Ecto neural progenitor cell (in vitro differentiated cells): ENCODE data around the gene KLHDC2.
"Not testable (repeated sequence)": the region's sequence is repeated elsewhere in the genome, so short reads cannot be mapped to it uniquely, and the experiment has no call there.

Source experiments
- DNase-seq: peaks from one replicate; pipeline ENCODE4 v3.0.0-alpha.2; 2018; ENCODE audit warnings: low spot score

The KLHDC2 gene, protein sequence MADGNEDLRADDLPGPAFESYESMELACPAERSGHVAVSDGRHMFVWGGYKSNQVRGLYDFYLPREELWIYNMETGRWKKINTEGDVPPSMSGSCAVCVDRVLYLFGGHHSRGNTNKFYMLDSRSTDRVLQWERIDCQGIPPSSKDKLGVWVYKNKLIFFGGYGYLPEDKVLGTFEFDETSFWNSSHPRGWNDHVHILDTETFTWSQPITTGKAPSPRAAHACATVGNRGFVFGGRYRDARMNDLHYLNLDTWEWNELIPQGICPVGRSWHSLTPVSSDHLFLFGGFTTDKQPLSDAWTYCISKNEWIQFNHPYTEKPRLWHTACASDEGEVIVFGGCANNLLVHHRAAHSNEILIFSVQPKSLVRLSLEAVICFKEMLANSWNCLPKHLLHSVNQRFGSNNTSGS

DNA sequence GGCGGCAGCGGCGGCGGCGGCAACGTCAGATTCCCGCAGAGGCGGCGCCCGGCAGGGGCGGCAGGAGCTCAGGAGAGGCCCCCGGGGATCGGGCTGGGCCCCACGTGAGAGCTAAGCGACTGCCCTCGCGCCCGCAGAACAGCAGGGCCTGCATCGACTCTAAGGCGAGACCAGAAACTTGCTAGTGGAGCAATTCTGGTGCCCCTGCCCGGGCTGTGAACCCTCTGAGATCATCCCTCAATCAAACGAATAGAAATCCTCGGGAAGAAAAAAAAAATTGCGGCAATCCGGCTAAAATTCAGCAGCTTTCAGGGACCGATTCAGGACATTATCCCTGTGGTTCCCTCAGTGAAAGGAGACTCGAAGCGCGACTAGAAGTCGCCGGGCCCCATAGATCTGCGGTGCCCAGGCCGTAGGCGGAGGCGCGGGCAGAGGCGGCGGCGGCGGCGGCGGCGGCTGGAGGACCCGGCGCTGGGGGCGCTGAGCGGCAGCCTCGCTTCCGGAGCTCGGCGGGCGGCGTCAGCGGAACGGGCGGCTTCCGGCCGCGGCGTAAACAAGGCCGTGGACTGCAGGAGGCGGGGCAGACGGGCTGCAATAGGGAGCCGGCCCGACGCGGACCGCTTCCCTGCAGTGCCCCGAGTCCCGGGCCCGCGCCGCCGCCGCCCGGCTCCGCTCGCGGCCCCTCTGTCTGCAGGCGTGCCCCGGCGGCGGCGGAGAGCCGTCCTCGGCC is at the start of gene KLHDC2:
KLHDC2 (plus strand) TSS at position 583 of the 730 bp plus-strand sequence. CDS start 316 bp downstream, outside the sequence.
- DNase-seq = peak; percentile 92

DNA sequence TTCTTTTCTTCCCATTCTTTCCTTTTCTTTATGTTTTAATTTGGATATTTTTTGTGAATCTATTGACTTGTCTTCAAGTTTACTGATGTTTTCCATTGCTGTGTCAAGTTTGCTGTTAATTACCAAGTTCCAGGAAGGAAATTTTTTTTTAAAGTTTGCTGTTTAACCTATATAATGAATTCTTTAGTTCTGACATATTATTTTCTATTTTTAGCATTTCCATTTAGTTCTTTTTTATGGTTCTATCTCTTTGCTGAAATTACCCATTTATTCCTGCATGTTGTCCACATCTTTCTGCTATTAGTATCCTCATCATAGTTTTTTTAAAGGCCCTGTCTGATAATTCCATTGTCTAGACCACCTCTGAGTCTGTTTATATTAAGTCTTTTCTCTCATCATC is 47.2 kb upstream of the KLHDC2 start:
- DNase-seq = no peak

DNA sequence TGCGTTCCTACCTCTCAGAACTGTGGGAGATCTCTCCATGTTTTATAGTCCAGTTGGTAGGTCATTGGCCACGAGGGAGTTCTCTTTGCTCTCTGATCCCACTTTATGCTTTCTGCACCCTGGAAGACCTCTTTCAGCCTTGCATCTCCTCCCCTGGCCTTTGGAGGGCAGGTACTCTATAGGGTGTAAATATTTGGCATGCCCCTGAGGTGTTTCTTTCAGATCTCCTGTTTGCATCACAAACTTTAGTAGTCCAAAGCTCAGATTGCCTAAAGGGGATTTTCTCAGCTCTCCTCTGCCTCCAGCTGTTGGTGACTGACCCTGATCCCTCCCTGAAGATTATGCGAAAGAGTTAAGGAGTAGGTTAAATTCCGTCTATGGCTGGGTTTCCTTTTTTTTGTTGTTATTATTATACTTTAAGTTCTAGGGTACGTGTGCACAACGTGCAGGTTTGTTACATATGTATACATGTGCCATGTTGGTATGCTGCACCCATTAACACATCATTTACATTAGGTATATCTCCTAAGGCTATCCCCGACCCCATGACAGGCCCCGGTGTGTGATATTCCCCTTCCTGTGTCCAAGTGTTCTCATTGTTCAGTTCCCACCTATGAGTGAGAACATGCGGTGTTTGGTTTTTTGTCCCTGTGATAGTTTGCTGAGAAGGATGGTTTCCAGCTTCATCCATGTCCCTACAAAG is 46.1 kb upstream of the KLHDC2 start:
- DNase-seq = not testable (repeated sequence)

DNA sequence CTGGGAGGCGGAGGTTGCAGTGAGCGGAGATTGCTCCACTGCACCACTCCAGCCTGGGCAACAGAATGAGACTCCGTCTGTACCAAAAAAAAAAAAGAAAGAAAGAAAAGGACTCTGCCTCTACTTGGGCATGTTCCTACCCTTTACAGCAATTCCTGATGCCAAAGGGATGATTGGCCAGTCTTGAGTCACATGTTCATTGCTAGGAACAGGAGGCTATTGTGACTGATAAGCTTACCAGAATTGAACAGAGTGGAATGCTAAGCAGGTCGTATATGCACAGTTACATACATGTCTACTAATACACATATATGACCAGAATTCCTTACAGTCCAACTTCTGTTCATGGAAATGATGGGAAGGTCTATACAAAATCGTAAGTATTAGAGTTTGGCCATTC is 40.8 kb upstream of the KLHDC2 start:
- no peak for DNase-seq

DNA sequence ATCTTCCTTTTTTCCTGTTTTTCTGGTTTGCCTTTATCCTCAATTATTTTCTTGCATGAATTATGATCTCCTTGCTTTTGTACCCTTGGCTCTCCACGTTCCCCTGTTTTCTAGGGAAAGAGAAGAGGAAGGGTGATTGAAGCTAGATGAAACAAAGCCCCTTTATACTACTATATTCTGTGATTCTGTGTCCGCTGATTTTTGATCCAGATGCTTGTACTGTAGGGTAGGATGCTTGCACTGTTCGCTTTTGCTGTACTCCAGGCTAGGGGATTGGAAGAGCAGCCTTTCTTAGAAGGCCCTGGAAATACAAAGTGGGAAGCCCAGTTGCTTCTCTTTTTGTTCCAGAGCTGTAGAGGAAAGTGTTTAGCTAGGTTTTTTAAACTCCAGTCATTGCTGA is 35.1 kb upstream of the KLHDC2 start:
- DNase-seq = no peak

DNA sequence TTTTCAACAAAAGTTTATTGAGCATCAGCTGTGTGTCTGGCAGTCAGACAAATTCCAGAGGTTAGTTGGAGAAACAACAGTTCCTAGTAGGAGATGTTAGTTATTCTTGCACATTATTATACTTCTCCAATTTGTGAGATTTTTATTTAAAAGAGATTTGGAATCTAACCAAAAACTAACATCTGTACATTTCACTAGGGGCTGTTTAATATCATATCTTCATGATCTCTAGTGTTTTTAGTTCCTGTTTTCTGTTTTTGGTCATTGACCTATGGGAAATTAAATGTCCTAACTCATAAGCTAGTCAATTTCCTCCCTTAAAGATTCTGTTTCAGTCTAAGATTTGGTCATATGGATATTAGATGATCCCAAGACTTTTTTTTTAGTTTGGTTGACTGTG is 34.1 kb upstream of the KLHDC2 start:
- DNase-seq = no peak

DNA sequence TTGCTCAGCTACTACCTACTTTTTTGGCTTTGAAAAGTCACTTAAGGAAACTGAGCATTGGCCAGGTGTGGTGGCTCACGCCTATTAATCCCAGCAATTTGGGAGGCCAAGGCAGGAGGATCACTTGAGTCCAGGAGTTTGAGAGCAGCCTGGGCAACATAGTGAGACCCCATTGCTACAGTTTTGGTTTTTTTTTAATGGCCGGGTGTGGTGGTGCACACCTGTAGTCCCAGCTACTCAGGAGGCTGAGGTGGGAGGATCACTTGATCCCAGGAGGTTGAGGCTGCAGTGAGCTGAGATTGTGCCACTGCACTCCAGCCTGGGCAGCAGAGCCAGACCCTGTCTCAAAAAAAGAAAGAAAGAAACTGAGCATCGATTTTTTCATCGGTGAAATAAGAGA is 32.3 kb upstream of the KLHDC2 start:
- not testable (repeated sequence) for DNase-seq

DNA sequence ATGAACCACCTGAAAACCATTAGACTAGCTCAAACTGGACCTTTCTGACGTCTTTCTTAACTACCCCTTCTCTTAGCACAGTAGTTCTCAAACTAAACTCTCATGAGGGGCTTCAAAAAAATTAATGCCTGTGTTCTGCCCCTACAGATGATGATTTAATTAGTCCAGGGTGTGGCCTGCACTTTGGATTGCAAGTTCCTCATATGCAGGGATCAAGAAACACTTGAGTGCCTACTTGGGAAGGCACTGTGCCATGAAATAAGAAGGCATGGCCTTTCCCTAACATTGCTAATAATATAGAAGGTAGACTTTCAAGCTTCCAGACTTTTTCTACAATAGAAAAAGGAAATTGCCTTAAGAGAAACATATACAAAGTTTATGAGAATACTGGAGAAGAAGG is 22.8 kb upstream of the KLHDC2 start:
- DNase-seq = no peak

DNA sequence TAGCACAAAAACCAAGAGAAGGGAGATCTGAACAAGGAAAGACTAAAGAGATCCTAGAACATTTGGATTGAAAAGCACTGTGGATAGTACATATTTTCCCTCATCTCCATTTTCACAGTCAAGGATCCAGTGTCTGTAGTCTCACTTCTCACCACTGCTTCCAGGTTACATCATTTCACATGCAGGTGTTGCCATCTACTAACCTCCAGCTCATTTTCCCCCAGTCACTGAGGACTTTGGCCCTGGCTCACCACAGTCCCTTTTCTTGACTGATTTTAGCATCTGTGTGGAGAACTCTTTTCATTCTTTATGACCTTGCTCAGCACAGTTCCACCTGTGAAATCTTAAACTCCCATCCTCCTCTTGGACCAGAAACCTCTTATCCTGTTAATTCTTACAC is 21.5 kb upstream of the KLHDC2 start:
- DNase-seq = not testable (repeated sequence)

DNA sequence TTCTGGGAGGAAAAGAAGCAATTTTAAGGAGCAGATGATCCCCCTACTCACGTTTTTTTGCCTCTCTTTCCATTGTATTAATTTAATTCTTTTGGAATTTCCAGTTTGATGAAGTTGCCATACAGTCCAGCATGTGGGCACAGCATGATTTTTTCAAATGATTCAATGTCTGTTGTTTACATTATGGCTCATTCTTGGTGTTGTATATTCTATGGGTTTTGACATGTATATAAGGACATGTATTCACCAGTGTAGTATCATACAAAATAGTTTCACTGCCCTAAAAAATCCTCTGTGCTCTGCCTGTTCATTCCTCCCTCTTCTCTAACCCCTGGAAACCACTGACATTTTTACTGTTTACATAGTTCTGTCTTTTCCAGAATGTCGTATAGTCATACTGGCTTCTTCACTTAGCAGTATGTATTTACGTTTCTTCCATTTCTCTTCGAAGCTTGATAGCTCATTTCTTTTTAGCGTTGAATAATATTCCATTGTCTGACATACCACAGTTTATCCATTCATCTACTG is 13.3 kb upstream of the KLHDC2 start:
- DNase-seq = no peak

DNA sequence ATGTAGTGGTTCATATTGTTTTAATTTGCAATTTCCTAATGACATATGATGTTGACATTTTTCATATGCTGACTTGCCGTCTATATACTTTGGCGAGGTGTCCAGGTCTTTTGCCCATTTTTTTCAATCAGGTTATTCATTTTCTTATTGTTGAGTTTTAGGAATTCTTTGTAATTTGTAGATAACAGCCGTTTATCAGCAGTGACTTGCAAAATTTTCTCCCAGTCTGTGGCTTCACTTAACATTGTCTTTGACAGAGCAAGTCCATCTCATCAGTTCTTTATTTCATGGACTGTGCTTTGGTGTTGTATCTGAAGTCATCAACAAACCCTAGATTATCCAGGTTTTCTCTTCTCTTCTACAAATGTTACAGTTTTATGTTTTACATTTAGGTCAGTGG is 12.6 kb upstream of the KLHDC2 start:
- DNase-seq = no peak

DNA sequence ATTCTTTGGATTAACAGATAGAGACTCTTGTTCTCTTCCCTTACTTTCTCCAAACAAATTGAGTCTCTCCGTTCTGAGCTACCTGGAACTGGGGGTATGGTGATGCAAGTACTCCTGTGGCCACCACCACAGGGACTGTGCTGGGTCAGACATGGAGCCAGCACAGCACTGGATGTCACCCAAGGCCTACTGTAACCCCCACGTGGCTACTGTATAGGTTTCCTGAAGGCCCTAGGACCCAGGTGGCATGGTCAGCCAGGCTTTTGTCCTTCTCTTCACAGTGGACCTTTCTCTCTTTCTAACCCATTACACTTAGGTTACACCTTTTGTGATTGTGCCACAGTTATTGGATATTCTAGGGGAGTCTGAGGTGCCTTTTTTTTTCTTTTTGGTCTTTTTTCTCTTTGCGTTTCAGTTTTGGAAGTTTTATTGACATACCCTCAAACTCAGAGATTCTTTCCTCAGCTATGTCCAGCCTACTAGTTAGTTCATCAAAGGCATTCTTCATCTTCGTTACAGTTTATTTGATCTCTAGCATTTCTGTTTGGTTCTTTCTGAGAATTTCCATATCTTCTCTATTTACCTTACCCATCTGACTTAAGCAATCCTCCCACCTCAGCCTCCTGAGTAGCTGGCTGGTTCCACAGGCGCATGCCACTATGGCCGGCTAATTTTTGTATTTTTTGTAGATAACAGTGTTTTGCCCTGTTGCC is 6.0 kb upstream of the KLHDC2 start:
- no peak for DNase-seq

DNA sequence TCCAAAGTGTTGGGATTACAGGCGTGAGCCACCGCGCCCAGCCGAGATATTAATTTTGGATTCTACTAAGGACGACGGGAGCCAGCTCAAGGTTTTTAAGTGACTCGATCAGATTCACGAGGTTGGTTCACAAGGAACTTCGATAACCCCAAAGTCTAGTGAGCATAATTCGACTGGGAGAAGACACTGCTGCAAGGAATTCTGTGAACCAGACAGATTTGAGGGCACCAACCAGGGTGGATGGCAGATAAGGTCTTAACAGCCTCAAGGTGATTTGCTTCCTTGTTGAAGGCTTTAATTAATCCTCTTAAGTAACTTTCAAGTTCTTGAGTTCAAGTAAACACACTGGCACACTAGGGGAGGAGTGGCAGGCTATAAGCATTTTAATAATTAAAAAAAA is 1.1 kb upstream of the KLHDC2 start:
- no peak for DNase-seq

DNA sequence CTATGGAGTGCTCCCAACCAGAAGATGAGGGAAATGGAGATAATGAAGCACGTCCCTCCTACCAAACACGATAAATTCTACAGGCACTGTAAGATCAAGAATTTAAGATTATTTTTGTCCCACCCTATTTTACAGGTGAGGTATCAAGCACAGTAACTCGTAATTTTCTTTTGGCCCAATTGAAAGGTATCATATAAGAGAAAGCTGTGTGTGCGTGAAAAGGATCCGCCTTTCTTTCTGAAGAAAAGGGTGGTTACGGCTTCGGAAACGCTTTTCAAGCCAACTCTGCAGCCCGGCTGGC is 733 bp upstream of the KLHDC2 start:
- no peak for DNase-seq

DNA sequence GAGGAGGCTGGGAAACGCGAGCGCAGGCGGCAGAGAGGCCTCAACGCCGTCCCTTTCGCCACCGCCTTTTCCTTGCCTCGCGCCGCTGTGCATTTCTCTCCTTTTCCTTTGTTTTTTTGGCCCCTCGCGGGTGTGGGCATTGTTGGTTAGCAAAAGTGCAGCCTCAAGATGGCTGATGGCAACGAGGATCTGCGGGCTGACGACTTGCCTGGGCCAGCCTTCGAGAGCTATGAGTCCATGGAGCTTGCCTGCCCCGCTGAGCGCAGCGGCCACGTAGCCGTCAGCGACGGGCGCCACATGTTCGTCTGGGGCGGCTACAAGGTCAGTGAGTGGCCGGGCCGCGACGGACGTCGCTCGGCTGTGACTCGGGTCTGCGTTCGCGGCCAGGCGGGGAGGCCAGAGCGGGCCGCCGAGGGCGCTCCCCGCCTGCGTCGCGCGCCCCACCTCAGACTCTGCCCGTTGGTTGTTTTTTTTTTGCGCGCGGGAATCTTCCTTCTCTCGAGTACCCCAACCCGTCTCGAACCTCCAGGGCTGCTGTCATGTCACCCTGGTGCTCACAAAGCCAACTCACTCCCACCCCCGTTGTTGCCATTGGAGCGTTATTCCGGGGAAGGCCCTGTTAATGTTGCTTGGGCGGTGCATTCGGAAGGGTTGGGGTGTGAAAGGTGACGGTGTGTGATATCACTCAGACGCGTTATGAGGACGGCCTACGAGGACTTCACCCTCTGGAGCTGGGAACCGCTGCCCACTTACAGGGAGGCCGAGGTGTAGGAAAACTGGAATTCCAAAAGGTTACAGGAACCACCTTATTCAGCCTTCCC is 558 bp downstream of the KLHDC2 start:
- peak; percentile 63 for DNase-seq

DNA sequence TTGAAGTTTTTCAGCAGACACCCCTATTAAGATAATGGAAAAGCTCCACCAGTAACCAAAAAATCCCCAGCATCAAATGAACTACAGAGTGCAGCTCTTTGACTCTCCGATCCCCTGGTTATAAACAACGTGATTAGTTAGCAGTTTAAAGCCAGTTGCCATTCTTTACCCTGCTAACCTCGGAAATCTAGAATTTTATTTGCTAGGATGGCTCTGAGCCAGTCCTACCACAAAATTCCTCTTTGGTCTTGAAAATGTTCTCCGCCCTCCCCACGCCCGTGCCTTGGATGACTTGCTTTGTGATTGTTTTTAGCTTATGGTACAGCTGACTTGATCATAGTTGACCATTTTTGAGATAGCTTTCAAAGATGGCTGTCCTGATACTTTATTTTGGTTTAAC is 1.2 kb downstream of the KLHDC2 start:
- DNase-seq = no peak

DNA sequence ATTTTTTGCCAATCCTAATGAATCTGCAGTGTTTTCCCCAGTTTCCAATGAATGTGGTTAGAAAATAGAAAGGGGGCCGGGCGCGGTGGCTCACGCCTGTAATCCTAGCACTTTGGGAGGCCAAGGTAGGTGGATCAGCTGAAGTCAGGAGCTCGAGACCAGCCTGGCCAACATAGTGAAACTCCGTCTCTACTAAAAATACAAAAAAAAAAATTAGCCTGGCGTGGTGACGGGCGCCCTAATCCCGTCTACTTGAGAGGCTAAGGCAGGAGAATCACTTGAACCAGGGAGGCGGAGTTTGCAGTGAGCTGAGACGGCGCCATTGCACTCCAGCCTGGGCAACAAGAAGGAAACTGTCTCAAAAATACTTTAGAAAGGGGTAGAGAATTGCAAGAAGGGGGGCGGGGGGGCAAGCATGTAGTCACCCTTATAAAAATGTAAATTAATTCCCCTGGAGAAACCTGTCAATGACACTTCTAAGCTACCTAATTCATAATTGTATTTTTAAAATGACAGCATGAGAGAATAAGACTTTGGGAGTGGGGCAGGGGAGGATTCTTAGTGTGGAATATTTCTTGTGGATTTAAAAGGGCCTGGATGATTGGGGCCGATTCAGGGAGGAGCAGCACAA is 1.7 kb downstream of the KLHDC2 start:
- DNase-seq = no peak

DNA sequence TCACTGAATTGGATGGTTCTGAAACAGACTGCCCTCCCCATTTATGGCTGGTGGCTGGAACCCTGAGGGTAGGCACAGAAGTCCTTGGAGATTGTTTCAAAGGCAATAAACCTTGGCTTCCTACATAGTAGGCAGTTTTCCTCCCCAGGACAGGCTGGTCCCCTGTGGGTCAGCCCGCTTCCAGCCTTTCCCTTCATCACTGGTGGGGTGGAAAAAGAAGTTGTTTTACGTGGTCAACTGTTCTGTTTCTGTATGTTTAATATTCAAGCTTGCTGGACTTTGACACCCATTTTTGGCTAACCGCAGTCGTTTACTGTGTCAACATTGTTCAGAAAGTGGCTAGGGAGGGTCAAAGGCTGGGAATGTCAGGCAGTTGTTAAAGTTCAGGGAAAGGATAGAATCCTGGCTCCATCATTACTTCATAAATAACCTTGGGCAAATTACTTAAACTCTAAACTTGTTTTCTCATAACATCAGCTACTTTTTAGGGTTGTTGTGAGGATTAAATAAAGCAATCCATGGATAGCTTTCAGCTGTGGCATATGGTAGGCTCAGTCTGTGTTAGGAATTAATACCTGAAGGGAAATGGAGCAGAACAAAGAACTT is 2.4 kb downstream of the KLHDC2 start:
- no peak for DNase-seq

DNA sequence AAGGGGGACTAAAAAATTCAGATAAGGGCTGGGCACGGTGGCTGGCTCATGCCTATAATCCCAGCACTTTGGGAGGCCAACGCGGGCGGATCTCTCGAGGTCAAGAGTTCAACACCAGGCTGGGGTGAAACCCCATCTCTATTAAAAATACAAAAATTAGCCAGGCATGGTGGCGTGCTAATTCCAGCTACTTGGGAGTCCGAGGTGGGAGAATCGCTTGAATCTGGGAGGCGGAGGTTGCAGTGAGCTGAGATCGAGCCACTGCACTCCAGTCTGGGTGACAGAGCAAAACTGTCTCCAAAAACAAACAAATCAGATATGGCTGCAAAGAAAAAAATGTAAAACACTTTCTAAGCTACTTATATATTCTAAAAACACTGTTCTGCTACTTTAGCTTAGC is 3.7 kb downstream of the KLHDC2 start:
- DNase-seq = not testable (repeated sequence)

DNA sequence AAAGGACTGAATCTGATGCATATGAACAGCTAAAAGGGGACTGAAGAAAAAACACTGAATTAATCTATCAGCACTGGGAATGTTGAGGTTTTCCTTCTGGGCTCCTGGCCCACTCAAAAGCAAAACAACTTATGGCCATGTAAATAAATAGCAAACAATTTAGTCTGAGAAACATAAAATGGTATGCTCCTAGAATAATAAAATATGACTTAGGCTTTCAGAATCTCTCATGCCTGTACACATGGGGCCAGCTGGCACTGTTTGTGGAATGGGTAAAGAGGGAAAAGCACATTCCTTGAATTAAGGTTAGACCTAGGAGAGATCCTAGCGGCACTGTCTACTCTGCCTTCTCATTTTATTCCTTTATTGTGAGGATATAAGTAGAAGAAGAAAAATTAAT is 6.2 kb downstream of the KLHDC2 start:
- DNase-seq = no peak
